CD4-positive, alpha-beta T cell (primary cell): Measurements from ENCODE around the gene RIBC2. TPM values are rescaled to one million over a fixed set of nuclear protein-coding genes. Genes with fewer than 3 reads are reported as not detected.

Experiments used
- ATAC-seq: fragments of 200-7000 bp; cut with Tn5 transposase; one replicate; pipeline ENCODE4 v1.10.0; 2022; ENCODE audit warnings: mild to moderate bottlenecking; ENCODE audit not compliant: poor library complexity
- CTCF ChIA-PET: fragments of 350-600 bp; sonication (Branson Sonifier 250); formaldehyde crosslinking; loops from one replicate; lab custom pipeline; 2021; ENCODE audit warnings: antibody characterized with exemption, inconsistent platforms; lab: Charles Lee
- POLR2A ChIA-PET: fragments of 350-600 bp; sonication (Branson Sonifier 250); formaldehyde crosslinking; loops from one replicate; lab custom pipeline; 2021; ENCODE audit warnings: antibody characterized with exemption, inconsistent platforms; lab: Charles Lee
- DNase-seq, 14 experiments: peaks; one replicate each; pipeline ENCODE4 v3.0.0-alpha.2; 2013 to 2020; ENCODE audit warnings: mixed read lengths in 2 of 14
- H3K27ac ChIP-seq, 2 donors: one replicate each; pipeline versions ENCODE4 v1.5.1 to v1.7.0; 2013; ENCODE audit warnings: low read length in 2 of 2, low read depth in 1 of 2, mild to moderate bottlenecking in 1 of 2
- H3K27me3 ChIP-seq, 2 experiments: 1 replicate in 1 of 2; 2 replicates in 1 of 2; pipeline versions ENCODE4 v1.6.1 to v1.7.0; 2013; ENCODE audit warnings: low read length in 2 of 2, control low read depth in 1 of 2, mild to moderate bottlenecking in 1 of 2, moderate library complexity in 1 of 2; ENCODE audit not compliant: insufficient read depth in 2 of 2, control insufficient read depth in 1 of 2
- H3K36me3 ChIP-seq: one replicate; pipeline ENCODE4 v1.6.1; 2013; ENCODE audit warnings: low read length, control low read depth; ENCODE audit not compliant: insufficient read depth
- H3K4me1 ChIP-seq: one replicate; pipeline ENCODE4 v1.6.1; 2013; ENCODE audit warnings: low read length, control low read depth; ENCODE audit not compliant: insufficient read depth
- H3K4me3 ChIP-seq: one replicate; pipeline ENCODE4 v1.5.1; 2013; ENCODE audit warnings: mild to moderate bottlenecking, low read length, moderate library complexity
- H3K9me3 ChIP-seq, 2 experiments: 1 replicate in 1 of 2; 2 replicates in 1 of 2; pipeline versions ENCODE4 v1.6.1 to v1.7.0; 2013; ENCODE audit warnings: low read length in 2 of 2, mild to moderate bottlenecking in 2 of 2, control low read depth in 1 of 2, moderate library complexity in 1 of 2; ENCODE audit not compliant: control insufficient read depth in 1 of 2, insufficient read depth in 1 of 2
- H3K27ac Mint-ChIP-seq: one replicate; pipeline ENCODE4 v1.8.0; 2020; ENCODE audit warnings: mixed read lengths
- H3K27me3 Mint-ChIP-seq: one replicate; pipeline ENCODE4 v1.8.0; 2021; ENCODE audit warnings: mixed read lengths
- H3K36me3 Mint-ChIP-seq: one replicate; pipeline ENCODE4 v1.8.0; 2021; ENCODE audit warnings: low read depth, mixed read lengths
- H3K4me1 Mint-ChIP-seq: one replicate; pipeline ENCODE4 v1.8.0; 2021; ENCODE audit warnings: low read depth, mixed read lengths
- H3K4me3 Mint-ChIP-seq: one replicate; pipeline ENCODE4 v1.8.0; 2020; ENCODE audit warnings: mild to moderate bottlenecking, mixed read lengths
- H3K9me3 Mint-ChIP-seq: one replicate; pipeline ENCODE4 v1.8.0; 2020; ENCODE audit warnings: mixed read lengths
- intact Hi-C, 2 experiments: fragments of 100-400 bp; cut with DNase I in 1 of 2; cut with micrococcal nuclease in 1 of 2; formaldehyde crosslinking; loops; one replicate each; pipeline versions ENCODE4 v1.15.1 to v1.9.0; 2023 to 2025; cut with DNase I, micrococcal nuclease
- total RNA-seq, 174 experiments: library from RNA in 2 of 174; stranded (reverse) in 2 of 174; gene quantifications; one replicate each; pipeline ENCODE4 v1.2.3 and lab custom pipeline; 2021 to 2026
- TF ChIP-seq, protein P1 (sequence below): fragments of 200-600 bp; IDR thresholded peaks from one replicate; pipeline ENCODE4 v1.8.0; 2022; ENCODE audit warnings: antibody characterized with exemption, mild to moderate bottlenecking

RIBC2 gene
- total RNA-seq, 2 experiments from 2014 or later: 0.41 TPM; not detected in 1

DNA sequence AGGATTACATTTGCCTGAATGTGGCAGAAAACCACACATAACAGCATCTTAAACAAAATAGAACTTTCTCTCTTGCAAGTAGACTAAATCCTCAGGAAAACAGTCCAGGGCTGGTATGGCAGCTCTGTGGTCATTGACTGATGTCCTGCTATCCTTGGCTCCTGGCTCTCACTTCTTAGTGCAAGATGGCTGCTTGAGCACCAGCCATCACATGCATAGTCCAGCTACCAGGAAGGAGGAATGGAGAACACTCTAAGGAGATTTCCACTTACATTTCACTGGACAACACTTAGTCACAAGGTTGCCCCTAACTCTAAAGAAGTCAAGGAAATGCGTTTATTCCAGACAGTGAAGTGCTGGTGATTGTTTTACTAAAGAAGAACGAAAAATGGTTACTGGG is 13.6 kb downstream of the RIBC2 start:
- intact Hi-C loops: no loop called here
- TF ChIP-seq, protein P1, sequence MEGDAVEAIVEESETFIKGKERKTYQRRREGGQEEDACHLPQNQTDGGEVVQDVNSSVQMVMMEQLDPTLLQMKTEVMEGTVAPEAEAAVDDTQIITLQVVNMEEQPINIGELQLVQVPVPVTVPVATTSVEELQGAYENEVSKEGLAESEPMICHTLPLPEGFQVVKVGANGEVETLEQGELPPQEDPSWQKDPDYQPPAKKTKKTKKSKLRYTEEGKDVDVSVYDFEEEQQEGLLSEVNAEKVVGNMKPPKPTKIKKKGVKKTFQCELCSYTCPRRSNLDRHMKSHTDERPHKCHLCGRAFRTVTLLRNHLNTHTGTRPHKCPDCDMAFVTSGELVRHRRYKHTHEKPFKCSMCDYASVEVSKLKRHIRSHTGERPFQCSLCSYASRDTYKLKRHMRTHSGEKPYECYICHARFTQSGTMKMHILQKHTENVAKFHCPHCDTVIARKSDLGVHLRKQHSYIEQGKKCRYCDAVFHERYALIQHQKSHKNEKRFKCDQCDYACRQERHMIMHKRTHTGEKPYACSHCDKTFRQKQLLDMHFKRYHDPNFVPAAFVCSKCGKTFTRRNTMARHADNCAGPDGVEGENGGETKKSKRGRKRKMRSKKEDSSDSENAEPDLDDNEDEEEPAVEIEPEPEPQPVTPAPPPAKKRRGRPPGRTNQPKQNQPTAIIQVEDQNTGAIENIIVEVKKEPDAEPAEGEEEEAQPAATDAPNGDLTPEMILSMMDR: no peak
- no peaks in the 10 kb centered on the region for H3K27me3 ChIP-seq
- DNase-seq: no peak
- no peak for ATAC-seq
- no peak overlapping the region for H3K27ac Mint-ChIP-seq
- H3K27me3 Mint-ChIP-seq: no peaks in the 10 kb centered on the region
- POLR2A ChIA-PET: no interaction called here
- no peaks in the 10 kb centered on the region for H3K36me3 ChIP-seq
- no peaks in the 10 kb centered on the region for H3K9me3 Mint-ChIP-seq
- no peak overlapping the region for H3K4me3 Mint-ChIP-seq
- no peaks in the 10 kb centered on the region for H3K36me3 Mint-ChIP-seq
- CTCF ChIA-PET: no interaction called here
- H3K4me3 ChIP-seq: no peak overlapping the region
- no peaks in the 10 kb centered on the region for H3K9me3 ChIP-seq
- no peak overlapping the region for H3K27ac ChIP-seq
- H3K4me1 Mint-ChIP-seq: no peaks in the 10 kb centered on the region
- no peaks in the 10 kb centered on the region for H3K4me1 ChIP-seq

DNA sequence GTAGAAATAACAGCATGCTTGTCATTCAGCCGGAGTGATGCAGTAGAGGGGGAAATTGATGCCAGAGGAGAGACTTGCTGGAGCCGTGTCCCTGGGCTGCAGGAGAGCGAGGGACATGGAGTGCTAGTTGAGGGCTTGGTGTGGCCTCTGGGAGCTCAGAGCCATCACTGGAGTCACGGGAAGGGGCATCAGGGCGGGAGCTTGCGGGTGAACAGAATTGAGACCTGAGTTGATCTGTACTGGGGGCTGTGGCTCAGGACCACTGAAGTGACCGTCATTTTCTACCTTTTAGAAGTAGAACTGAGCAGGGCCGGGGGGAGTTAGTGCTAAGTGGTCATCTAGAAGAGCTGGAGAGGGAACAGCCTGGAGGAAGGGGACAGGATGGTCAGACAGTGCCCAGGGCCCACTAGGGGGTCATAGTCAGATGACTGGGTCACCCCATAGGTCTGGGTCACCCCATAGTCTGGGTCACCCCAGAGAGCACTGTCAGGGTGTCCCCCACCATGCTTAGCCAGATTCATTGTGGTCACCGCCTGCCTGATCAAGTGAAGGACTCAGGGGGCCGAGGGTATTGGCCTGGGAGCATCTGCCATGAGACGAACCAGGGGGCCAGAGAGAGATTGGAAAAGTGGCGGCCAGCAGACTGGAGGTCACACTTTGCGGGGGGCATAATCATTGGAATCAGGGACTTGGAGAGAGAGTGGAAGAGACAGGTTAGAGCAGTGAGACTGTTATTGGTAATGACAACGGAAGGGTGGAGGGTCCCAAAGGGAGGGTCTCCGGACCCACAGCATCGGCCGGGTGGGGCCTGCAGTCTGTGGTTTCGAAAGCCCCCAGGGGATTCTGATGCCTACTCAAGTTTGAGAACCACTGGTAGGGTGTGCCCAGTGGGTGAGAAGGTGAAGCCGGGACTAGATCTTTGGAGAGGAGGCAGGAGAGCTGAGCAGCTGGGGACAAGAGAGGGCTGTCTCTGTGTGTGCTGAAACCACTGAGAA is 15.2 kb downstream of the RIBC2 start:
- H3K27me3 ChIP-seq: no peaks in the 10 kb centered on the region
- no peak overlapping the region for H3K27ac ChIP-seq
- H3K27me3 Mint-ChIP-seq: no peaks in the 10 kb centered on the region
- ChIA-PET POLR2A (no interaction called here), CTCF (no interaction called here)
- no peaks in the 10 kb centered on the region for H3K9me3 Mint-ChIP-seq
- H3K27ac Mint-ChIP-seq: no peak overlapping the region
- H3K36me3 ChIP-seq: no peaks in the 10 kb centered on the region
- ATAC-seq (no peak), DNase-seq (peak in 1 of 14 experiments; percentile 29)
- H3K36me3 Mint-ChIP-seq: no peaks in the 10 kb centered on the region
- no peak overlapping the region for H3K4me3 Mint-ChIP-seq
- TF ChIP-seq, protein P1: no peak
- H3K4me1 ChIP-seq: no peaks in the 10 kb centered on the region
- H3K4me1 Mint-ChIP-seq: no peaks in the 10 kb centered on the region
- intact Hi-C loops: no loop called here
- H3K4me3 ChIP-seq: no peak overlapping the region
- H3K9me3 ChIP-seq: no peaks in the 10 kb centered on the region

DNA sequence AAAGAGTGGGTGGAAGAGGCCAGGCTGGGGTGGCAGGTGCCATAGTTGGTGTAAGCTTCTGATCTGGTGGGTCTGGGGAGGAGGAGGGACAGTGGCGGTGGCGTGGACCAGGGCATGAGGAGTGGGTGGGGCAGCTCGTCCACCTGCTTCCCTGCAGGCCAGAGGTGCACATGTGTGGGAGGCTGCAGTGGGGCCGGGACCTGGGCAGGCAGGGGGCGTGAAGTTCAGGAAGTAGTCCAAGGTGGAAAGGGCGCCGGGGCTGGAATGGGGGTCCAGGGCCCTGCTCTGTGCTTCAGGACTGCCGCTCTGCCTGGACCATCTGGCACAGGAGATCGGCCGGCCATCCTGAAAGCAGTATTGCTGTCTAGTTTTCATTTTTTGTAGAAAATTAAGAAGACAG is 15.9 kb downstream of the RIBC2 start:
- no peak overlapping the region for H3K4me3 ChIP-seq
- H3K4me3 Mint-ChIP-seq: no peak overlapping the region
- H3K36me3 Mint-ChIP-seq: no peaks in the 10 kb centered on the region
- H3K27me3 Mint-ChIP-seq: no peaks in the 10 kb centered on the region
- intact Hi-C loops: no loop called here
- TF ChIP-seq, protein P1: no peak
- CTCF ChIA-PET: no interaction called here
- no peak for ATAC-seq
- no peaks in the 10 kb centered on the region for H3K27me3 ChIP-seq
- no peaks in the 10 kb centered on the region for H3K36me3 ChIP-seq
- H3K4me1 ChIP-seq: no peaks in the 10 kb centered on the region
- H3K27ac Mint-ChIP-seq: no peak overlapping the region
- no peaks in the 10 kb centered on the region for H3K9me3 ChIP-seq
- POLR2A ChIA-PET: no interaction called here
- DNase-seq: no peak
- H3K9me3 Mint-ChIP-seq: no peaks in the 10 kb centered on the region
- no peaks in the 10 kb centered on the region for H3K4me1 Mint-ChIP-seq
- H3K27ac ChIP-seq: no peak overlapping the region
